GM13977 (cell line): ENCODE data around the gene SLC10A4.
A peak's percentile ranks its signal among the peaks of the same experiment; 100 is the strongest.

Experiments used
- DNase-seq: peaks from one replicate; pipeline ENCODE4 v3.0.0; 2012; ENCODE audit warnings: low spot score
- in situ Hi-C: fragments of 300-500 bp; cut with MboI; formaldehyde crosslinking; loops from one replicate; pipeline ENCODE4 v1.12.0; 2022; ENCODE audit warnings: low sequenced_read_pairs, low pct_unique_long_range_greater_than_20kb, mixed read lengths, inconsistent platforms; ENCODE audit not compliant: unreplicated experiment
- TF ChIP-seq, protein P1 (sequence below): IDR thresholded peaks from 2 replicates; pipeline ENCODE4 v1.5.1; 2012; ENCODE audit warnings: mild to moderate bottlenecking, control low read depth; ENCODE audit not compliant: insufficient read depth; ENCODE audit errors: extremely low read depth, missing control alignments

The SLC10A4 gene

DNA sequence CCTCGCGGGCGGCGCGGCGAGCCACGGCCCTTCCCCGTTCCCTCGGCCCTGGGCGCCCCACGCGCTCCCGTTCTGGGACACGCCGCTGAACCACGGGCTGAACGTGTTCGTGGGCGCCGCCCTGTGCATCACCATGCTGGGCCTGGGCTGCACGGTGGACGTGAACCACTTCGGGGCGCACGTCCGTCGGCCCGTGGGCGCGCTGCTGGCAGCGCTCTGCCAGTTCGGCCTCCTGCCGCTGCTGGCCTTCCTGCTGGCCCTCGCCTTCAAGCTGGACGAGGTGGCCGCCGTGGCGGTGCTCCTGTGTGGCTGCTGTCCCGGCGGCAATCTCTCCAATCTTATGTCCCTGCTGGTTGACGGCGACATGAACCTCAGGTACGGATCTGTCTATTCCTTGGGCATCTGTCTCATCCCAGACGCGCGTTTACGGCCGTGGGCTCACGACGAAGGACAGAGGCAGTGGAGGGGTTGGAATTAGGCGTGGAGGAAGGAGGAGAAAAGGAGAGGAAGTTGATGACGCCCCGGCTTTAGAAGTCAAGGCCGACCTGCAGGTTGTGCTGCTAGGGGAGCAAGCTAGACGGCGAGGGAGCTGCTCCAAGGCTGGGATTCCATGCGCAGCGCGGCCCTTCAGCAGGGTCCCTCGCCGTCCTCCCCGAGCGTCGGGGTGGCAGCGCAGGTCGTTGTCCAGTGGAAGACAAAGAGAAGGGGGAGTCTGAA, 792 bp downstream of the SLC10A4 start:
- in situ Hi-C loops, result no loop called here
- TF ChIP-seq, protein P1, sequence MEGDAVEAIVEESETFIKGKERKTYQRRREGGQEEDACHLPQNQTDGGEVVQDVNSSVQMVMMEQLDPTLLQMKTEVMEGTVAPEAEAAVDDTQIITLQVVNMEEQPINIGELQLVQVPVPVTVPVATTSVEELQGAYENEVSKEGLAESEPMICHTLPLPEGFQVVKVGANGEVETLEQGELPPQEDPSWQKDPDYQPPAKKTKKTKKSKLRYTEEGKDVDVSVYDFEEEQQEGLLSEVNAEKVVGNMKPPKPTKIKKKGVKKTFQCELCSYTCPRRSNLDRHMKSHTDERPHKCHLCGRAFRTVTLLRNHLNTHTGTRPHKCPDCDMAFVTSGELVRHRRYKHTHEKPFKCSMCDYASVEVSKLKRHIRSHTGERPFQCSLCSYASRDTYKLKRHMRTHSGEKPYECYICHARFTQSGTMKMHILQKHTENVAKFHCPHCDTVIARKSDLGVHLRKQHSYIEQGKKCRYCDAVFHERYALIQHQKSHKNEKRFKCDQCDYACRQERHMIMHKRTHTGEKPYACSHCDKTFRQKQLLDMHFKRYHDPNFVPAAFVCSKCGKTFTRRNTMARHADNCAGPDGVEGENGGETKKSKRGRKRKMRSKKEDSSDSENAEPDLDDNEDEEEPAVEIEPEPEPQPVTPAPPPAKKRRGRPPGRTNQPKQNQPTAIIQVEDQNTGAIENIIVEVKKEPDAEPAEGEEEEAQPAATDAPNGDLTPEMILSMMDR, result no peak
- DNase-seq, result no peak

- TF ChIP-seq, protein P1, result no peak
- no peak for DNase-seq
- in situ Hi-C loops, result no loop called here
Measured at GRCh38 chr4:48484494-48485168, 1.5 kb downstream of the SLC10A4 start.

DNA sequence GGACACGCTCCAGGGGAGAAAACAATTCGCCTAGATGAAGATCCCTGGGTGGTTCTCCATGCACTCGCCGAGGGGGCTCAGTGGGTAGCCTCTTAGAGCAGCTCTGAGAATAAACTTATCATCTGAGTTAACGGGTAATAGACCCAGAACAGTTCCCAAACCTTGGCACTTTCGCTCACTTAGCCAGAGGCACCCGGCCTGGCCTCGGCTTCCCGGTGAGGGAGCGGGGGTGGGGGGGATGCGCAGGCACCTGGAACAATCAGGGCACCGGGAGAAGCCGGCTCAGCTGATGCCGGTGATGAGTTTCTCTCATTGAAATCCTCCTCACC, 6.5 kb downstream of the SLC10A4 start:
- in situ Hi-C loops, result no loop called here
- DNase-seq, result no peak
- TF ChIP-seq, protein P1, result no peak

- TF ChIP-seq, protein P1, result no peak
- peak; percentile 60 for DNase-seq
- in situ Hi-C loops, result no loop called here
Measured at GRCh38 chr4:48490012-48490679, 7.0 kb downstream of the SLC10A4 start, which contains the start of gene ZAR1. ZAR1 (plus strand) TSS chr4:48490252; CDS start chr4:48490292, 40 bp downstream.

GRCh38 chr4:48490680-48491513, 7.8 kb downstream of the SLC10A4 start:
- in situ Hi-C loops, result no loop called here
- TF ChIP-seq, protein P1, result no peak
- no peak for DNase-seq
